ENCODE measurements around the gene SYT1.

GRCh38 chr12:79434561-79434960 is 570.0 kb downstream of the SYT1 start:
- TF ChIP-seq CTCF (IDR thresholded peaks at IDR 0.05; ENCODE audit: low read depth, low read length) (no peak), POLR2A (IDR thresholded peaks at IDR 0.05; ENCODE audit: extremely low read depth, insufficient read length) (no peak), MYC (IDR thresholded peaks at IDR 0.05; ENCODE audit: low read depth, low read length) (no peak)
- TF ChIP-seq, protein P1, sequence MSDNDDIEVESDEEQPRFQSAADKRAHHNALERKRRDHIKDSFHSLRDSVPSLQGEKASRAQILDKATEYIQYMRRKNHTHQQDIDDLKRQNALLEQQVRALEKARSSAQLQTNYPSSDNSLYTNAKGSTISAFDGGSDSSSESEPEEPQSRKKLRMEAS (IDR thresholded peaks at IDR 0.05; ENCODE audit: low read depth, low read length) = no peak
